ENCODE measurements around the gene ZNF22.

Gene ZNF22

DNA sequence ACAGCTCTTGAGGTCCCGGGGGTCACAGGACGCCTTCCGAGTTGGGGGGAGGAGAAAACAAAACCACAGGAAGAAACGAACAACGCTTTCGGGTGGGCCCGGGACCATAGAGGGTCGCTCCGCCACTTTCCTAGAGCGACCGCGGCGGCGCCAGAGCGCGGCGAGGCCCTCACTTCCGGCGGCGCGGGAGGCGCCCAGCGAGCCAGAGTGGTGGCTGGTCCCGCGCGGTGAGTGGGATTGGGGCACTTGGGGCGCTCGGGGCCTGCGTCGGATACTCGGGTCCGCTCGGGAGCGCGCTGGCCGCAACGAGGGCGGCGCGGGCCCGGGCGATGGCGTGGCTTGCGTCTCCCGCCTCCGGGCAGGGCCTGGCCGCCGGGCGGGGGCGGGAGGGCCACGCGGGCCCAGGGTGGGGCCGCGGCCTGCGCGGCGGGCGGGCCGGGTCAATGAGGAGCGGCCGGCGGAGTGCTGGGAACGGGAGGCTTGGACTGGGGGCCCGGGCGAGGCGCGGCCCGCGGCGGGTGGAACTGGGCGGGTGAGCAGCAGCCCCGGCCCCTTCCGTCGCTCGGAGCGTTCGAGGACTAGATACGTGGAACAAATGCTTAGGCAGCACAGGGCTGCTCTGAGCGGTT, at the start of gene ZNF22:
TSS of gene ZNF22 (plus strand) at position 172 of the 629 bp plus-strand sequence. CDS start 2,446 bp downstream, outside the sequence.
- Histone ChIP-seq H3K27me3 (ENCODE audit: insufficient read depth, low read length) (no peaks in the 10 kb centered on the region), H2AFZ (ENCODE audit: low read depth, low read length) (peak within 1 kb of the TSS; percentile 24), H3K36me3 (ENCODE audit: insufficient read depth, low read length) (peaks cover 21% of the 10 kb centered on the region), H3K4me1 (ENCODE audit: insufficient read depth, low read length) (peaks cover 12% of the 10 kb centered on the region), H3K4me3 (ENCODE audit: low read length) (peak within 1 kb of the TSS; percentile 62), H3K9me3 (ENCODE audit: low read length) (peaks cover 10% of the 10 kb centered on the region)

DNA sequence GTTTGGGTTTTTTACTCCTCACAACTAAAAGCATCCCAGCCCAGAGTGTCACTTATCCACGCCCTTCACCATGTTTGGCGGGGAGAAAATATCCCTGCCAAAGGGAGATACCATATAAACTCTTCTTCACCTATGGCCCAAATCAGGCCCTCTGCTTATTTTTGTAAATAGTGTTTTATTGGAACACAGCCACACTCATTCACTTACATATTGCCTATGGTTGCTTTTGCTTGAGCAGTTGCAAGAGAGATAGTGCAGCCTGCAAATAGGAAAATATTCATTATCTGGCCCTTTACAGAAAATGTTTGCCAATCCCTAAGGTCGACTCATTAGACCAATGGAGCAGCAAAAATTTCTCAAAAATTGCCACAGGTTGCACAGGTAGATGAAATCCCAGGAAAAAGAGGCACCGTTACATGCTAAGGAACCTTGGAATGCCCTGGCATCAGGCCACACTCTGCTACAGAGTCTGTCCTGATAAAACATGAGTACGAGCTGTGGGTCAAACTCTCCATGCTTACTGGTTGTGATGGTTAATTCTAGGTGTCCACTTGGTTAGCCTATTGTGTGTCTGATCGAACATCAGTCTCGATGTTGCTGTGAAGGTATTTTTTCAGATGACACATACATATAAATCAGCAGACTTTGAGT, 49.0 kb upstream of the ZNF22 start:
- H3K36me3 ChIP-seq (ENCODE audit: insufficient read depth, low read length) = peaks cover 10% of the 10 kb centered on the region
- H3K9me3 ChIP-seq (ENCODE audit: low read length) = no peaks in the 10 kb centered on the region
- no peaks in the 10 kb centered on the region for H3K27me3 ChIP-seq (ENCODE audit: insufficient read depth, low read length)
- no peak overlapping the region for H3K4me3 ChIP-seq (ENCODE audit: low read length)
- H2AFZ ChIP-seq (ENCODE audit: low read depth, low read length) = no peak overlapping the region
- peaks cover 16% of the 10 kb centered on the region for H3K4me1 ChIP-seq (ENCODE audit: insufficient read depth, low read length)

DNA sequence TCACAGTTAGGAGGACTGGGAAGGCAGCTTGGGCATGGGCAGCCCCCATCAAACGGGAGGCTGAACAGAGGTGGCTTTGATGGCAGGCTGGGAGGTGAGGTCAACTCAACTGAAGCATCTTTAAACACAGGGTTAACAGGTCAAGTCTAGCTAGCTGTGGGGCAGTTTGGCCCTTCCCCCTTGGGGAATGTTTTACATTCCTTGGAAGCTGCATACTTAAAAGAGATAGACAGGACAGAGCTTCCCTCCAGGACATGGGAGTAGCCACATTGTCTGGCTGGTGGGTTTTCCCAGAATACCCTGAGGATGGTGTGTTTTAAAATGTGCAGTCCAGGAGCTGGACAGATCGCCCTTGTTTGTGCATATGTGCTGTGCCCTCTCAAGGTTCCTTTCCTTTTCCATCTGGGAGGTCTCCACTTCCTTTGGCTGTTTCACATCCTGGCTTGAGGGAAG, 47.9 kb upstream of the ZNF22 start:
- Histone ChIP-seq H3K9me3 (ENCODE audit: low read length) (no peaks in the 10 kb centered on the region), H3K27me3 (ENCODE audit: insufficient read depth, low read length) (no peaks in the 10 kb centered on the region), H3K4me1 (ENCODE audit: insufficient read depth, low read length) (peaks cover 18% of the 10 kb centered on the region), H3K4me3 (ENCODE audit: low read length) (no peak overlapping the region), H2AFZ (ENCODE audit: low read depth, low read length) (no peak overlapping the region), H3K36me3 (ENCODE audit: insufficient read depth, low read length) (peaks cover 13% of the 10 kb centered on the region)

DNA sequence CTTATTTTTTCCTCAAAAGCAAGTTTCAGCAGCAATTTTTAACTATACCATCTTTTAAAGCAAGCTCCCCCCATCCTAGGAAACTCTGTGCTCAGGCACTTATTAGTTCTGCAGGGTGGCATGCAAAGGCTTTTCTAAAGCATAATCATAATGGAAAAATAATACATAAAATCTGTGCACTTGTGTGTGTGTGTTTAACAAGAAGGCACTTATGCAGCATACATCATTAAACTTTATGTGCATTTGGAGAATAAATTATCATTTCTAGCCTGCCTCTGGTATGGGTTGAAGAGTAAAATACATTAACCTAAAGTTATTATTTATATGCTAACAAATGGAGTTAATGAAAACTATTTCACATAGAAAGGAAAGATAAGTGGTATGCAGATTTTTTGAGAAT, 46.7 kb upstream of the ZNF22 start:
- Histone ChIP-seq H3K4me1 (ENCODE audit: insufficient read depth, low read length) (peaks cover 31% of the 10 kb centered on the region), H3K36me3 (ENCODE audit: insufficient read depth, low read length) (peaks cover 13% of the 10 kb centered on the region), H3K9me3 (ENCODE audit: low read length) (no peaks in the 10 kb centered on the region)

DNA sequence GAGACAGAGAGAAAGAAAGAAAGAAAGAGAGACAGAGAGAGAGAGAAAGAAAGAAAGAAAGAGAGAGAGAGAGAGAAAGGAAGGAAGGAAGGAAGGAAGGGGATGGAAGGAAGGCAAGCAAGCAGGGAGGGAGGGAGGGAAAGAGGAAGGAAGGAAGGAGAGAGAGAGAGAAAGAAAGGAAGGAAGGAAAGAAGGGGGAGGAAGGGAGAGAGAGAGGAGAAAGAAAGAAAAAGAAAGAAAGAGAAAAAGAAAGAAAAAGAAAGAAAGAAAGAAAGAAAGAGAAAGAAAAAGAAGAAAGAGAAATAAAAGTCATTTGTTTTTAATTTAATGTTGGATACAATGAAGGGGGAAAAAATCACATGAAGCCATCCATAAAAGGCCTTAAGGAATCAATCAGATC, 45.8 kb upstream of the ZNF22 start:
- no peak overlapping the region for H2AFZ ChIP-seq (ENCODE audit: low read depth, low read length)

More for the DNA sequence above, 46.7 kb upstream of the ZNF22 start:
- Histone ChIP-seq H3K27me3 (ENCODE audit: insufficient read depth, low read length) (no peaks in the 10 kb centered on the region), H2AFZ (ENCODE audit: low read depth, low read length) (no peak overlapping the region), H3K4me3 (ENCODE audit: low read length) (no peak overlapping the region)

DNA sequence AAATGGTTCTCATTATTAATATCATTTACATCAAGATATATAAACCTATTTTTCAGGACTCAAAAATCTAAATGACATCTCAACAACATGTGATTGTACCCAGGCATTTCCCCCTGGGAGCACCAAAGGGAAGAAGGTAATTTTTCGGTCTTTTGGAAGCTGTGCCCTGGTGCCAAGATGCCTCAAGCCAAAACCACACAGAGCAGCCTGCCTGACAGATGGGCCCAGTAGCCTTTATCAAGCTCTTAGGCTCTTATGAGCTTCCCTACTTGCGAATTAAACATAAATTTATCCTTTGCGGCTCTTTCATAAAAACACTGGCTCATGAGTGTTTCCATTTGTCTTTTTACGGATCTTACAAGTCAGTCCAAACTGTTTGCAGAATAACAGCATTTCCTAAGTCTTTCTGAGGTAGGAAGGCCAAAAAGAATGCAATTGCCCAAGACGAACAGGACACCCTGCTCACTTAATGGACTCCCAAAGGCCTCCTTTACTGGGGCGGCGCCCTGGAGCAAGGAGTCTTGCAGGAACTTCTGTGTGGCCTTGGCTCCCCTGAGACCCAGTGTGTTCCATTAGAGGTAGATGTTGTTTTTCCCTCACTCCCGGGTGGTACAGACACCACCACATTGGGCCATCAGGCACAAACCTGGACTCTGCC, 45.2 kb upstream of the ZNF22 start:
- H3K36me3 ChIP-seq (ENCODE audit: insufficient read depth, low read length) = peaks cover 13% of the 10 kb centered on the region
- H3K27me3 ChIP-seq (ENCODE audit: insufficient read depth, low read length) = no peaks in the 10 kb centered on the region
- no peak overlapping the region for H2AFZ ChIP-seq (ENCODE audit: low read depth, low read length)
- no peaks in the 10 kb centered on the region for H3K9me3 ChIP-seq (ENCODE audit: low read length)
- peaks cover 38% of the 10 kb centered on the region for H3K4me1 ChIP-seq (ENCODE audit: insufficient read depth, low read length)
- H3K4me3 ChIP-seq (ENCODE audit: low read length) = no peak overlapping the region

More for the DNA sequence above, 45.8 kb upstream of the ZNF22 start:
- no peaks in the 10 kb centered on the region for H3K27me3 ChIP-seq (ENCODE audit: insufficient read depth, low read length)
- no peak overlapping the region for H3K4me3 ChIP-seq (ENCODE audit: low read length)
- no peaks in the 10 kb centered on the region for H3K9me3 ChIP-seq (ENCODE audit: low read length)
- H3K4me1 ChIP-seq (ENCODE audit: insufficient read depth, low read length) = peaks cover 33% of the 10 kb centered on the region
- peaks cover 13% of the 10 kb centered on the region for H3K36me3 ChIP-seq (ENCODE audit: insufficient read depth, low read length)

DNA sequence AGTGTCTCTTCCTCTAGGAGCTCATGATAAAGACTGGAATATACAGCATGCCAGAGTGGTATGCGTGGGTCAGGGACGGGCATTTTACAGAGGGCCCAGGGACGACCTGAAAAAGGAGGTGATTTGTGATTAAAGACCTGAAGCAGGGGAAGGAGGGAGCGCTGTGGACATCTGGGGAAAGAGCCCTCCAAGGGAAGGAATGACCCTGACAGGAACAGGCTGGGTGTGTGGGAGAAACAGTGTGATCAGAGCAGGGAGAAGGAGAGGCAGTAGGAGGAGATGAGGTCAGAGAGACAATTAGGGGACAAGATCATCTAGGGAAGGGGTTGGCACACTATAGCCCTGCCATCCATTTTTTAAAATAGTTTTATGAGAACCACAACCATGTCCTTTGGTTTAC, 44.5 kb upstream of the ZNF22 start:
- peaks cover 13% of the 10 kb centered on the region for H3K36me3 ChIP-seq (ENCODE audit: insufficient read depth, low read length)
- no peak overlapping the region for H3K4me3 ChIP-seq (ENCODE audit: low read length)
- no peaks in the 10 kb centered on the region for H3K9me3 ChIP-seq (ENCODE audit: low read length)
- H3K4me1 ChIP-seq (ENCODE audit: insufficient read depth, low read length) = peaks cover 45% of the 10 kb centered on the region
- H2AFZ ChIP-seq (ENCODE audit: low read depth, low read length) = no peak overlapping the region
- no peaks in the 10 kb centered on the region for H3K27me3 ChIP-seq (ENCODE audit: insufficient read depth, low read length)

DNA sequence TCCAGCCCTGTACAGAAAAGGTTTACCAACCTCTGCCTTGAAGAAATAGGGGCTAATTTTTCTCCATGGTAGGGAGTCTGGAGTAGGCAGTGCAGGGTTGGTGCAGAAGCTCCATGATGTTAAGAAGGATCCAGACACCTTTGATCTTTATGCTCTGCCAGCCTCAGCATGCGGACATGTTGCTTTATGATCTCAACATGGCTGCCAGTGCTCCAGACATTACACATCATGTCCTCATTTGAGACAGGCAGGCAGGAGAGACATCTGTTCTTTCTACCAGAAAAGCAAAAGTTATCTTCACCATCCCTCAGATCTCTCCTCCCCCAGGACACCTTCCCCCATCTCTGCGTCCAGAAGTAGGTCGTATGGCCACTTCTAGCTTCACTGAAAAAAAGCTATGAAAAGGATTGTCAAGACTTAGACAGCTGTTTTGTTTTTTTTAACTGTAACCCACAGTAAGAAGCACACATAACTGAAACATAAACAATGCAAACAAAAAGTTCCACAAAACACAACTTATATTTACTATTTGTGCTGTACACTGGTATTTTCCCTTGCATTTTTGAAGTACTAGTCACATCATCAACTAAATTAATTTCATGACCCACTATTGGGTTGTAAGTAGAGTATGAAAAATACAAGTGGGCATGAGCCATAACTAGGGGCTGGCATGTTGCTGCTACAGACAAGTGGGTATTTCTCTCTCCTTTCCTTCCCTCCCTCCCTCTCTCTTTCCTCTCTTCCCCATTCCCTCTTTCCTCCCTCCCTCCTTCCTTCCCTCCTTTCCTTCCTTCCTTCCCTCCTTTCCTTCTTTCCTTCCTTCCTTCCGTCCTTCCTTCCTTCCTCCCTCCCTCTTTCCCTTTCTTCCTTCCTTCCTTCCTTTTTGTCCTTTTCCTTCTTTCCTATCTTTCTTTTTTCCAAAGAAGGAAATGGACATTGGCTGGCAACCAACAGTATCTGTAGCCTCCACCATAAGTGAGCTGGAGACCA, 43.7 kb upstream of the ZNF22 start:
- Histone ChIP-seq H3K36me3 (ENCODE audit: insufficient read depth, low read length) (peaks cover 13% of the 10 kb centered on the region), H3K9me3 (ENCODE audit: low read length) (no peaks in the 10 kb centered on the region), H3K4me1 (ENCODE audit: insufficient read depth, low read length) (peaks cover 50% of the 10 kb centered on the region), H3K27me3 (ENCODE audit: insufficient read depth, low read length) (no peaks in the 10 kb centered on the region), H2AFZ (ENCODE audit: low read depth, low read length) (no peak overlapping the region), H3K4me3 (ENCODE audit: low read length) (no peak overlapping the region)

DNA sequence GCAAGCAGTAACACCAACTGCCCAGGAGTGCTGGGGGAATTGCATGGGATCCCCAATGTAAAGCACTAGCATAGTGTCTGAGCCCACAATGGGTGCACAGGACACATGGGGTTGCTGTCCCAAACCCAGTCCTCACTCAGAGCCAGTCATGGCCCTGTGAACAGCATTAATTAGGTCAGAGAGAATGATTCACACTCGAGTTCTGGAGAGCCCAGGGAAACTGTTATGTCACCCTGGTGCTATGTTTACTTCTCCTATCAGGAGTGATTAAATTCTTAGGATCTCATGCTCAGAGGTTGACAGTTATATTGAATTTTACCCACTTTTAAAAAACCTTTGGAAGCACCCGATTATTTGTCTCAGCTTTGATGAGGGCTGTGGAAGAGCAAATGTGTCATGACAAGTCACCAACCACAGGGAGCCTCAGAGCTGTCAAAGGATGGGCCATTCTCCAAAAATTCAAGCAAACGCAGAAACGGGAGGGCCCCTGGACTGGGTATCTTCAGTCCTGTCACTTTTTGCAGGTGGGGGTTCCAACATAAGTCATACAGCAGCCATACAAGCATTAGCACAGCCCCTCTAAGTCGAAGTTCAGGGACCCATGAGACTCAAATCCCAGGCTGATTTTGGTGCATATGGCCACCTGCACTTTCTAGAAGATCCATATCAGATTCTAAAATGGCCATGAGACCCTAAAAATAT, 42.4 kb upstream of the ZNF22 start:
- peaks cover 13% of the 10 kb centered on the region for H3K36me3 ChIP-seq (ENCODE audit: insufficient read depth, low read length)
- H3K4me3 ChIP-seq (ENCODE audit: low read length) = peak overlapping the region; percentile 70
- no peaks in the 10 kb centered on the region for H3K9me3 ChIP-seq (ENCODE audit: low read length)
- H3K27me3 ChIP-seq (ENCODE audit: insufficient read depth, low read length) = no peaks in the 10 kb centered on the region
- H3K4me1 ChIP-seq (ENCODE audit: insufficient read depth, low read length) = peaks cover 47% of the 10 kb centered on the region
- H2AFZ ChIP-seq (ENCODE audit: low read depth, low read length) = no peak overlapping the region

DNA sequence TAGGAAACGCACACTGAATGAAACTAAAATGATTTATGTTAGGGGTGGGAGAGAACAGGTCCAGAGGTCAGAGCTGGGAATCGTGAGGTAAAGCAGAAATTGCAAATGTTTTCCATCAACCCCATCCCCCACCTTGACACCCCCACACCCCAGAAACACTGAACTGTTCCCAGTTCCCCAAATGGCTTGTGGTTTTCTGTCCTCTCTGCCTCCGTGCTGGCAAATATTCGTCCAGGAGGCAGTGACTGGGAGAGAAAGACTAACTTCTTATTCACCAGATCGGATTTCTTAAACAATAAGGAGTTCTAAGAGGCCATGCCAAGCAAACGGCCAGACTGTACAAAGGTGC, 41.9 kb upstream of the ZNF22 start:
- Histone ChIP-seq H3K36me3 (ENCODE audit: insufficient read depth, low read length) (peaks cover 13% of the 10 kb centered on the region), H2AFZ (ENCODE audit: low read depth, low read length) (peak overlapping the region; percentile 81), H3K27me3 (ENCODE audit: insufficient read depth, low read length) (no peaks in the 10 kb centered on the region), H3K4me1 (ENCODE audit: insufficient read depth, low read length) (peaks cover 50% of the 10 kb centered on the region), H3K4me3 (ENCODE audit: low read length) (peak overlapping the region; percentile 70), H3K9me3 (ENCODE audit: low read length) (no peaks in the 10 kb centered on the region)

DNA sequence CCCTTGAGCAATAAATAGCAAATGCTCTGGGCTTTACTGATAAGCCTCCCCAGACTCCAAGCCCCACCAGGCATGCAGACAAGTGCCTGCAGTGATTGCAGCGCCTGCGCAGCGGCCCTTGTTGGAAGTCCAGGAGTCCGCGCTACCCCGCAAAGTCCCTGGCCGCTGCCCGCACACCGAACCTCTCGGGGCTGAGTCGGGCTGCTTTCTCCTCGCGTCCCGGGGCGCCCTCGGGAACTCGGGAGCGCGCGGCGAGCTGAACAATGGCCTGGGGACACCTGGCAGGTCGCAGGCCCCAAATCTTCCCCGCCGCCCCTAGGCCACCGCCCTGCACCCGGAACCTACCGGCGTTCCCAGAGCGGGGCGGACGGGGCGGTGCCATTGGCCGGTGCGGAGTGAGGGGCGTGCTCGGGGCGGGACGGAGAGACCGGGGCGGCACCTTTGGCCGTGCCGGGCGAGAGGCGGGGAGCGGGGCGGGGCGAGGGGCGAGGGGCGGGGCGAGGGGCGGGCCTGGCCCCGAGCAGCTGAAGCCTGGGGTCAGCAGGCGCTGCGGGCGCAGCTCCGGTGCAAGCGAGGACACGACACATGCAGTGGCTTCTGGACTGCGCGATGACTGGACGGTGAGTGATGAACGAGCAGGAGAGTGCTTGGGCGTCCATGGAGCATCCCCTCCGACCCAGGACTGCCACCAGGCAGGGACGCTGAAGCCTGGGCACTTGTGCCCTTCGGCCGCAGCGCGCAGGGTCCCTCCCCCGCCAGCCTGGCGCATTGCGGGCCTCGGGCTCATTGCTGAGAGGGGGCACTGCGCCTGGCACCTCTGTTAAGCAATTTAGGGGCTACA, 41.3 kb upstream of the ZNF22 start, which contains the start of gene RASSF4:
TSS of gene RASSF4 (plus strand) at position 556 of the 841 bp plus-strand sequence. CDS start 10,401 bp downstream, outside the sequence.
- H3K9me3 ChIP-seq (ENCODE audit: low read length) = no peaks in the 10 kb centered on the region
- H2AFZ ChIP-seq (ENCODE audit: low read depth, low read length) = peak within 1 kb of the TSS; percentile 81
- no peaks in the 10 kb centered on the region for H3K27me3 ChIP-seq (ENCODE audit: insufficient read depth, low read length)
- H3K4me3 ChIP-seq (ENCODE audit: low read length) = peak within 1 kb of the TSS; percentile 70
- H3K4me1 ChIP-seq (ENCODE audit: insufficient read depth, low read length) = peaks cover 54% of the 10 kb centered on the region
- H3K36me3 ChIP-seq (ENCODE audit: insufficient read depth, low read length) = peaks cover 13% of the 10 kb centered on the region

Measured in neuron (in vitro differentiated cells).